ENCODE measurements around the gene PFKL.

The PFKL gene

DNA sequence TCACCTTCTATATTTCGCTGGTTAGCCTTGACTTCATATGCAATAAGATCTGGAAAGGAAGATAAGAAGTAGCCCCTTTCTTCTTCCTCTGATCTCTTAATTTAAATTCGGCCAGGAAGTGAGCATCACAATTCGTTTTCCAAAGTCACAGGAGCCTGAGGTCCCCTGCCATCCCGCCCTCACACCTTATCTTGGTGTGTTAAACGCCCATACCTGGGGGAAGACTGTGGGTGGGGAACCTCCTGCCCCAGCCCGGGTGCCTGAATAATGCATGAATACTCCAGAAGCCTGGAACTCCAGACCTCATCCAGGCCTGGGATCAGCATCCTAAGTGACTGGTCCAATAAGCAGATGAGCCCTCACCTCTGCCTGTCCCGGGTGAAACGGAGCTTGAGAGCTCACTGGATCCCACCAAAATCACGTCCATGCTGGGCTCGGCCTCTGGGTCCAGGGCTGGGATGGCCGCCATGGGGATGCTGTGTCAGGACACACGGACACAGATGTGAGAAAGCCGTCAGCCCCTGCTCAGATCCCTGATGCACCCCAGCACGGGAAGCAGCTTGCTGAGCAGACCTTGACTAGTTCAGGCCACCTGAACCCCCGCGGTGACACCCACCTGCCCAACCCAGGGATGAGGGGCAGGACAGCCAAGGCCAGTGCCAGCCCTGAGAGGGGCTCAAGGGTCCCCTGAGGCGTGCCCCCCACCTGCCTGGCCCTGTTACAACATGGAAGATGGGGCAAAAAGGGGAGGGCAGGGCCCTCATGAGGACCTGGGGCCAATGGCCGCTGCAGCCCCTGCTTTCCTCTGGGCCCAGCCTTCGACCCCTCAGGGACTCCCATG, 38.8 kb upstream of the PFKL start:
- no peak for DNase-seq (ENCODE audit: low spot score)
- TF ChIP-seq, protein P1, sequence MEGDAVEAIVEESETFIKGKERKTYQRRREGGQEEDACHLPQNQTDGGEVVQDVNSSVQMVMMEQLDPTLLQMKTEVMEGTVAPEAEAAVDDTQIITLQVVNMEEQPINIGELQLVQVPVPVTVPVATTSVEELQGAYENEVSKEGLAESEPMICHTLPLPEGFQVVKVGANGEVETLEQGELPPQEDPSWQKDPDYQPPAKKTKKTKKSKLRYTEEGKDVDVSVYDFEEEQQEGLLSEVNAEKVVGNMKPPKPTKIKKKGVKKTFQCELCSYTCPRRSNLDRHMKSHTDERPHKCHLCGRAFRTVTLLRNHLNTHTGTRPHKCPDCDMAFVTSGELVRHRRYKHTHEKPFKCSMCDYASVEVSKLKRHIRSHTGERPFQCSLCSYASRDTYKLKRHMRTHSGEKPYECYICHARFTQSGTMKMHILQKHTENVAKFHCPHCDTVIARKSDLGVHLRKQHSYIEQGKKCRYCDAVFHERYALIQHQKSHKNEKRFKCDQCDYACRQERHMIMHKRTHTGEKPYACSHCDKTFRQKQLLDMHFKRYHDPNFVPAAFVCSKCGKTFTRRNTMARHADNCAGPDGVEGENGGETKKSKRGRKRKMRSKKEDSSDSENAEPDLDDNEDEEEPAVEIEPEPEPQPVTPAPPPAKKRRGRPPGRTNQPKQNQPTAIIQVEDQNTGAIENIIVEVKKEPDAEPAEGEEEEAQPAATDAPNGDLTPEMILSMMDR (IDR thresholded peaks at IDR 0.05; ENCODE audit: extremely low read depth, insufficient read depth, missing control alignments): no peak

GRCh38 chr21:44261675-44262295, 38.1 kb upstream of the PFKL start, which contains the start of gene DNMT3L:
Gene DNMT3L (minus strand): TSS chr21:44261897. CDS start chr21:44261259, 638 bp downstream.
- no peak for DNase-seq (ENCODE audit: low spot score)
- TF ChIP-seq, protein P1 (IDR thresholded peaks at IDR 0.05; ENCODE audit: extremely low read depth, insufficient read depth, missing control alignments): no peak
- in situ Hi-C loops (cut with MboI; ENCODE audit: low pct_unique_long_range_greater_than_20kb, low sequenced_read_pairs, unreplicated experiment): no loop called here

More for the DNA sequence above, 38.8 kb upstream of the PFKL start:
- in situ Hi-C loops (cut with MboI; ENCODE audit: low pct_unique_long_range_greater_than_20kb, low sequenced_read_pairs, unreplicated experiment): no loop called here

- TF ChIP-seq, protein P1 (IDR thresholded peaks at IDR 0.05; ENCODE audit: extremely low read depth, insufficient read depth, missing control alignments): no peak
- in situ Hi-C loops (cut with MboI; ENCODE audit: low pct_unique_long_range_greater_than_20kb, low sequenced_read_pairs, unreplicated experiment): no loop called here
- DNase-seq (ENCODE audit: low spot score): no peak
Observed at GRCh38 chr21:44262338-44263056, 37.4 kb upstream of the PFKL start.

- TF ChIP-seq, protein P1 (IDR thresholded peaks at IDR 0.05; ENCODE audit: extremely low read depth, insufficient read depth, missing control alignments): no peak
- DNase-seq (ENCODE audit: low spot score): no peak
- in situ Hi-C loops (cut with MboI; ENCODE audit: low pct_unique_long_range_greater_than_20kb, low sequenced_read_pairs, unreplicated experiment): no loop called here
Observed at GRCh38 chr21:44263221-44263760, 36.6 kb upstream of the PFKL start.

DNA sequence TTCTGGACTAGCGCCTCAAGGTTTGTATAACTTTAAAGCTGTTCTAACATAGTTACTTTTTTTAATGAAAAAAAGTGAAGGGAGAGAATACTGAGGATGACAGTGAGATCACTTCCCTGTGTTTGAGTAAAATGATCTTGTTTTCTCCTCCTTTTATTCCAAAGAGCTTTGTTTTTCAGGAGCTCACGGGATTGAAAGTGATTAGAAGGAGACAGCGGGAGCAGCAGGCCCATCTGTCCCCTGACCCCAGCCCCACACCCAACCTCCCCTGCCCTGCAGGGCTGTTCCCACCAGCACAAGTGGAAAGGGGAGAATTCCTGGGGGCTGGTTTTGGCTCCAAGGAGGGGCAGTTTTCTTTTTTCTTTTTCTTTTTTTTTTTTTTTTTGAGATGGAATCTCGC, 36.1 kb upstream of the PFKL start:
- DNase-seq (ENCODE audit: low spot score): no peak
- TF ChIP-seq, protein P1 (IDR thresholded peaks at IDR 0.05; ENCODE audit: extremely low read depth, insufficient read depth, missing control alignments): no peak
- in situ Hi-C loops (cut with MboI; ENCODE audit: low pct_unique_long_range_greater_than_20kb, low sequenced_read_pairs, unreplicated experiment): no loop called here

- DNase-seq (ENCODE audit: low spot score): no peak
- in situ Hi-C loops (cut with MboI; ENCODE audit: low pct_unique_long_range_greater_than_20kb, low sequenced_read_pairs, unreplicated experiment): no loop called here
- TF ChIP-seq, protein P1 (IDR thresholded peaks at IDR 0.05; ENCODE audit: extremely low read depth, insufficient read depth, missing control alignments): no peak
Observed at GRCh38 chr21:44265734-44266270, 34.1 kb upstream of the PFKL start.
